CD4-positive, alpha-beta T cell (primary cell): ENCODE measurements around the gene ADAMTS17. TPM values are rescaled to one million over a fixed set of nuclear protein-coding genes. Genes with fewer than 3 reads are reported as not detected.

Experiments used
- ATAC-seq: fragments of 200-7000 bp; cut with Tn5 transposase; one replicate; pipeline ENCODE4 v1.10.0; 2022; ENCODE audit warnings: mild to moderate bottlenecking; ENCODE audit not compliant: poor library complexity
- CTCF ChIA-PET: fragments of 350-600 bp; sonication (Branson Sonifier 250); formaldehyde crosslinking; loops from one replicate; lab custom pipeline; 2021; ENCODE audit warnings: antibody characterized with exemption, inconsistent platforms; lab: Charles Lee
- POLR2A ChIA-PET: fragments of 350-600 bp; sonication (Branson Sonifier 250); formaldehyde crosslinking; loops from one replicate; lab custom pipeline; 2021; ENCODE audit warnings: antibody characterized with exemption, inconsistent platforms; lab: Charles Lee
- DNase-seq, 14 experiments: peaks; one replicate each; pipeline ENCODE4 v3.0.0-alpha.2; 2013 to 2020; ENCODE audit warnings: mixed read lengths in 2 of 14
- H3K27ac ChIP-seq, 2 donors: one replicate each; pipeline versions ENCODE4 v1.5.1 to v1.7.0; 2013; ENCODE audit warnings: low read length in 2 of 2, low read depth in 1 of 2, mild to moderate bottlenecking in 1 of 2
- H3K27me3 ChIP-seq, 2 experiments: 1 replicate in 1 of 2; 2 replicates in 1 of 2; pipeline versions ENCODE4 v1.6.1 to v1.7.0; 2013; ENCODE audit warnings: low read length in 2 of 2, control low read depth in 1 of 2, mild to moderate bottlenecking in 1 of 2, moderate library complexity in 1 of 2; ENCODE audit not compliant: insufficient read depth in 2 of 2, control insufficient read depth in 1 of 2
- H3K36me3 ChIP-seq: one replicate; pipeline ENCODE4 v1.6.1; 2013; ENCODE audit warnings: low read length, control low read depth; ENCODE audit not compliant: insufficient read depth
- H3K4me1 ChIP-seq: one replicate; pipeline ENCODE4 v1.6.1; 2013; ENCODE audit warnings: low read length, control low read depth; ENCODE audit not compliant: insufficient read depth
- H3K4me3 ChIP-seq: one replicate; pipeline ENCODE4 v1.5.1; 2013; ENCODE audit warnings: mild to moderate bottlenecking, low read length, moderate library complexity
- H3K9me3 ChIP-seq, 2 experiments: 1 replicate in 1 of 2; 2 replicates in 1 of 2; pipeline versions ENCODE4 v1.6.1 to v1.7.0; 2013; ENCODE audit warnings: low read length in 2 of 2, mild to moderate bottlenecking in 2 of 2, control low read depth in 1 of 2, moderate library complexity in 1 of 2; ENCODE audit not compliant: control insufficient read depth in 1 of 2, insufficient read depth in 1 of 2
- H3K27ac Mint-ChIP-seq: one replicate; pipeline ENCODE4 v1.8.0; 2020; ENCODE audit warnings: mixed read lengths
- H3K27me3 Mint-ChIP-seq: one replicate; pipeline ENCODE4 v1.8.0; 2021; ENCODE audit warnings: mixed read lengths
- H3K36me3 Mint-ChIP-seq: one replicate; pipeline ENCODE4 v1.8.0; 2021; ENCODE audit warnings: low read depth, mixed read lengths
- H3K4me1 Mint-ChIP-seq: one replicate; pipeline ENCODE4 v1.8.0; 2021; ENCODE audit warnings: low read depth, mixed read lengths
- H3K4me3 Mint-ChIP-seq: one replicate; pipeline ENCODE4 v1.8.0; 2020; ENCODE audit warnings: mild to moderate bottlenecking, mixed read lengths
- H3K9me3 Mint-ChIP-seq: one replicate; pipeline ENCODE4 v1.8.0; 2020; ENCODE audit warnings: mixed read lengths
- CTCF ChIP-seq: fragments of 200-600 bp; IDR thresholded peaks from one replicate; pipeline ENCODE4 v1.8.0; 2022; ENCODE audit warnings: antibody characterized with exemption, mild to moderate bottlenecking
- intact Hi-C, 2 experiments: fragments of 100-400 bp; cut with DNase I in 1 of 2; cut with micrococcal nuclease in 1 of 2; formaldehyde crosslinking; loops; one replicate each; pipeline versions ENCODE4 v1.15.1 to v1.9.0; 2023 to 2025; cut with DNase I, micrococcal nuclease
- total RNA-seq, 174 experiments: library from RNA in 2 of 174; stranded (reverse) in 2 of 174; gene quantifications; one replicate each; pipeline ENCODE4 v1.2.3 and lab custom pipeline; 2021 to 2026

ADAMTS17 gene
- total RNA-seq, 2 experiments from 2014 or later, result 9.9 to 13.2 TPM

- ATAC-seq, result no peak
- Mint-ChIP-seq H3K27ac (no peak overlapping the region), H3K4me1 (no peaks in the 10 kb centered on the region), H3K36me3 (no peaks in the 10 kb centered on the region), H3K9me3 (no peaks in the 10 kb centered on the region), H3K4me3 (no peak overlapping the region), H3K27me3 (no peaks in the 10 kb centered on the region)
- Histone ChIP-seq H3K27ac (no peak overlapping the region), H3K4me1 (no peaks in the 10 kb centered on the region), H3K27me3 (no peaks in the 10 kb centered on the region), H3K4me3 (no peak overlapping the region), H3K36me3 (no peaks in the 10 kb centered on the region), H3K9me3 (peaks cover 0 to 9% of the 10 kb centered on the region in 2 experiments)
- intact Hi-C loops, result no loop called here
- TF ChIP-seq CTCF, result no peak
- CTCF ChIA-PET, result no interaction called here
- no peak for DNase-seq
- POLR2A ChIA-PET, result no interaction called here
Measured at GRCh38 chr15:100008258-100008657, 333.5 kb downstream of the ADAMTS17 start.

- peaks cover 0 to 9% of the 10 kb centered on the region in 2 experiments for H3K9me3 ChIP-seq
- intact Hi-C loops, result no loop called here
- no peak for TF ChIP-seq CTCF
- H3K27me3 Mint-ChIP-seq, result no peaks in the 10 kb centered on the region
- no peaks in the 10 kb centered on the region for H3K36me3 ChIP-seq
- H3K4me3 Mint-ChIP-seq, result no peak overlapping the region
- no peak overlapping the region for H3K4me3 ChIP-seq
- ATAC-seq (no peak), DNase-seq (no peak)
- H3K4me1 ChIP-seq, result no peaks in the 10 kb centered on the region
- POLR2A ChIA-PET, result no interaction called here
- H3K9me3 Mint-ChIP-seq, result no peaks in the 10 kb centered on the region
- no peaks in the 10 kb centered on the region for H3K27me3 ChIP-seq
- H3K36me3 Mint-ChIP-seq, result no peaks in the 10 kb centered on the region
- H3K27ac Mint-ChIP-seq, result no peak overlapping the region
- H3K27ac ChIP-seq, result no peak overlapping the region
- no peaks in the 10 kb centered on the region for H3K4me1 Mint-ChIP-seq
- CTCF ChIA-PET, result no interaction called here
Measured at GRCh38 chr15:100007609-100008008, 334.2 kb downstream of the ADAMTS17 start.

GRCh38 chr15:100005715-100006114 lies 336.1 kb downstream of the ADAMTS17 start:
- H3K4me3 ChIP-seq, result no peak overlapping the region
- Mint-ChIP-seq H3K4me1 (no peaks in the 10 kb centered on the region), H3K4me3 (no peak overlapping the region), H3K9me3 (no peaks in the 10 kb centered on the region), H3K27ac (no peak overlapping the region), H3K36me3 (no peaks in the 10 kb centered on the region), H3K27me3 (no peaks in the 10 kb centered on the region)
- ATAC-seq, result no peak
- no peak overlapping the region for H3K27ac ChIP-seq
- DNase-seq, result no peak
- ChIA-PET POLR2A (no interaction called here), CTCF (no interaction called here)
- no peaks in the 10 kb centered on the region for H3K27me3 ChIP-seq
- intact Hi-C loops, result no loop called here
- no peak for TF ChIP-seq CTCF
- peaks cover 0 to 9% of the 10 kb centered on the region in 2 experiments for H3K9me3 ChIP-seq
- no peaks in the 10 kb centered on the region for H3K4me1 ChIP-seq
- H3K36me3 ChIP-seq, result no peaks in the 10 kb centered on the region
